Endothelial cell of umbilical vein (primary cell): ENCODE data around the gene RAD54L. TPM values are rescaled to one million over a fixed set of nuclear protein-coding genes. Genes with fewer than 3 reads are reported as not detected.

ENCODE experiments used
- BruUV-seq: library from RNA; stranded (reverse); fragments of 400-500 nt; replicated peaks from 2 replicates; lab custom pipeline; 2021; lab: Mats Ljungman, UMichigan
- CTCF ChIA-PET: fragments of 300-600, 350-600 bp; sonication (Branson Sonifier 250); formaldehyde crosslinking; loops from one replicate; lab custom pipeline; 2021; ENCODE audit warnings: antibody characterized with exemption, inconsistent platforms; lab: Charles Lee
- POLR2A ChIA-PET: fragments of 300-600, 350-600 bp; sonication (Branson Sonifier 250); formaldehyde crosslinking; loops from one replicate; lab custom pipeline; 2021; ENCODE audit warnings: antibody characterized with exemption, inconsistent platforms; lab: Charles Lee
- DNase-seq: peaks from one replicate; pipeline ENCODE4 v3.0.0-alpha.2; 2011; ENCODE audit warnings: low read depth, low spot score
- FAIRE-seq: peaks from 2 replicates; lab custom pipeline; 2011; peaks lifted over from hg19 to GRCh38; lab: Jason Lieb, UNC
- H2AFZ ChIP-seq: 2 replicates; pipeline ENCODE4 v1.6.0; 2012; ENCODE audit warnings: low read depth, low read length, control low read depth, inconsistent platforms
- H3K27ac ChIP-seq: 2 replicates; pipeline ENCODE4 v1.5.1; 2011; ENCODE audit warnings: low read depth, mild to moderate bottlenecking, control low read depth, low read length, moderate library complexity; ENCODE audit not compliant: insufficient read depth
- H3K27me3 ChIP-seq, 2 experiments: 2 replicates each; pipeline versions ENCODE4 v1.6.0 to v1.6.1; 2011; ENCODE audit warnings: low read length in 2 of 2, mixed read lengths in 1 of 2; ENCODE audit not compliant: control insufficient read depth in 2 of 2, insufficient read depth in 2 of 2
- H3K36me3 ChIP-seq, 2 experiments: 2 replicates in 1 of 2; 3 replicates in 1 of 2; pipeline ENCODE4 v1.5.1; 2011; ENCODE audit warnings: low read length in 2 of 2, mild to moderate bottlenecking in 1 of 2, moderate library complexity in 1 of 2; ENCODE audit not compliant: control insufficient read depth in 2 of 2, insufficient read depth in 2 of 2; ENCODE audit errors: extremely low read depth in 1 of 2
- H3K4me1 ChIP-seq: 3 replicates; pipeline ENCODE4 v1.5.1; 2011; ENCODE audit warnings: mild to moderate bottlenecking, low read length; ENCODE audit not compliant: control insufficient read depth, insufficient read depth; ENCODE audit errors: extremely low read depth
- H3K4me2 ChIP-seq: 2 replicates; pipeline ENCODE4 v1.6.1; 2011; ENCODE audit warnings: low read length, control low read depth, mixed read lengths; ENCODE audit not compliant: insufficient read depth
- H3K4me3 ChIP-seq, 3 experiments: fragments of 200-600 bp in 1 of 3; sonication (generic), shearing (Covaris generic) in 1 of 3; replicated peaks in 1 of 3; 2 replicates each; pipeline ENCODE4 v1.5.1; 2011 to 2016; ENCODE audit warnings: control low read depth in 3 of 3, low read length in 3 of 3, mild to moderate bottlenecking in 2 of 3, inconsistent platforms in 1 of 3, low read depth in 1 of 3, moderate library complexity in 1 of 3; ENCODE audit not compliant: insufficient read depth in 1 of 3
- H3K79me2 ChIP-seq: 2 replicates; pipeline ENCODE4 v1.6.0; 2012; ENCODE audit warnings: low read length, inconsistent platforms; ENCODE audit not compliant: control insufficient read depth, insufficient read depth
- H3K9ac ChIP-seq: replicated peaks from 2 replicates; pipeline ENCODE3; 2011; ENCODE audit warnings: low read length, control low read depth; ENCODE audit not compliant: insufficient read depth; ENCODE audit errors: extremely low read depth
- H3K9me1 ChIP-seq: replicated peaks from 3 replicates; pipeline ENCODE4 v1.6.0; 2011; ENCODE audit warnings: mild to moderate bottlenecking, low read length; ENCODE audit not compliant: control insufficient read depth, insufficient read depth; ENCODE audit errors: extremely low read depth
- H3K9me3 ChIP-seq: replicated peaks from 2 replicates; pipeline ENCODE4 v1.5.1; 2012; ENCODE audit warnings: low read length, inconsistent platforms; ENCODE audit not compliant: control insufficient read depth, insufficient read depth
- H4K20me1 ChIP-seq: replicated peaks from 2 replicates; pipeline ENCODE3; 2011; ENCODE audit warnings: mild to moderate bottlenecking, low read length; ENCODE audit not compliant: control insufficient read depth, insufficient read depth; ENCODE audit errors: extremely low read depth
- EZH2 ChIP-seq: IDR thresholded peaks from 2 replicates; pipeline ENCODE4 v1.6.1; 2012; ENCODE audit warnings: borderline replicate concordance, low read depth, mild to moderate bottlenecking, moderate library complexity, low read length, inconsistent platforms; ENCODE audit not compliant: severe bottlenecking
- FOS ChIP-seq: IDR thresholded peaks from 2 replicates; pipeline ENCODE4 v1.6.1; 2011; ENCODE audit warnings: mild to moderate bottlenecking, low read length, moderate library complexity, borderline replicate concordance; ENCODE audit not compliant: insufficient read depth
- GATA2 ChIP-seq: IDR thresholded peaks from 2 replicates; pipeline ENCODE4 v1.7.0; 2011; ENCODE audit warnings: low read depth, mild to moderate bottlenecking, moderate library complexity, mixed read lengths, low read length; ENCODE audit not compliant: insufficient read length, insufficient read depth
- JUN ChIP-seq: IDR thresholded peaks from 2 replicates; pipeline ENCODE4 v1.6.1; 2011; ENCODE audit warnings: borderline replicate concordance, low read depth; ENCODE audit not compliant: insufficient read length, insufficient read depth
- MAX ChIP-seq: IDR thresholded peaks from 2 replicates; pipeline ENCODE4 v1.6.1; 2011; ENCODE audit not compliant: insufficient read depth, insufficient read length
- MYC ChIP-seq: IDR thresholded peaks from one replicate; pipeline ENCODE4 v1.6.1; 2011; ENCODE audit warnings: mild to moderate bottlenecking, low read depth, low read length
- POLR2A ChIP-seq: IDR thresholded peaks from 2 replicates; pipeline ENCODE4 v1.6.1; 2012; ENCODE audit warnings: low read depth, mild to moderate bottlenecking, control low read depth, low read length
- POLR2AphosphoS5 ChIP-seq: IDR thresholded peaks from 2 replicates; pipeline ENCODE4 v1.6.1; 2012; ENCODE audit warnings: low read depth, mild to moderate bottlenecking, control low read depth, low read length, moderate library complexity; ENCODE audit not compliant: insufficient read depth
- dilution Hi-C: fragments of 300-500 bp; cut with MboI; formaldehyde crosslinking; loops from one replicate; pipeline ENCODE4 v1.15.0; 2019; ENCODE audit warnings: low sequenced_read_pairs; ENCODE audit not compliant: extremely low pct_ligation_motif_present
- intact Hi-C: fragments of 100-400 bp; cut with micrococcal nuclease; formaldehyde crosslinking; loops from one replicate; pipeline ENCODE4 v1.10.0; 2022
- polyA plus RNA-seq, 4 experiments: library from polyadenylated mRNA; depleted of rRNA in 3 of 4; stranded (reverse) in 3 of 4; unstranded in 1 of 4; fragments of >200 nt; gene quantifications; 2 replicates each; pipeline versions ENCODE4 v1.2.1 to v1.2.3, GENCODE V29; 2011 to 2012; ENCODE audit warnings: missing spikeins in 1 of 4
- total RNA-seq: library from RNA; stranded (reverse); gene quantifications from 2 replicates; pipeline ENCODE4 v1.2.3, GENCODE V29; 2021
- TF ChIP-seq, protein P1 (sequence below), 2 donors: IDR thresholded peaks; 1 replicate in 1 of 2; 2 replicates in 1 of 2; pipeline ENCODE4 v1.5.1; 2011; ENCODE audit warnings: low read length in 2 of 2, mild to moderate bottlenecking in 2 of 2, moderate library complexity in 2 of 2, control low read depth in 1 of 2, inconsistent platforms in 1 of 2, low read depth in 1 of 2; ENCODE audit not compliant: insufficient read depth in 1 of 2; ENCODE audit errors: extremely low read depth in 1 of 2

RAD54L gene
- total and polyA plus RNA-seq, 2 donors (not counting 3 experiments of a cell fraction or from before 2014, with no cell fraction given) = 10.5 to 18.9 TPM

DNA sequence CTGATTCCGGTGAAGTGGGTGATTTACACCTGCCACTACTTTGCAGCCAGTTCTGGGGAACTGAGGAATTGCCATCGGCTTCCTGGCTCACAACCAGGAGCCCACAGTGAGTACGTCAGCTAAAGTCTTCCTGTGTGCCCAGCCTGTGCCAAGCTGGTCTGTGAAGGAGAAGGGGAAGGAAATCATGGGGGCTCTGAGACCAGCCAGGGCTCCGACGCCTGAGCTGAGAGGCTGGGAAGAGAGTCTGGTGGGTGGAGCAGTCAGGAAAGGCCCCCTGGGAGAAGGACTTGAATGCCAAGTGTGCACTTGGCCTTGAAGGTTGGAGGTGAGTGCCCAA lies 43.2 kb upstream of the RAD54L start:
- intact Hi-C loops (no loop called here), dilution Hi-C loops (no loop called here)
- FAIRE-seq = peak; percentile 73
- Histone ChIP-seq H2AFZ (peak overlapping the region; percentile 98), H3K9me1 (no peaks in the 10 kb centered on the region), H3K4me3 (peak overlapping the region in 2 of 3 experiments; percentile 1 to 80), H3K27me3 (no peaks in the 10 kb centered on the region), H4K20me1 (no peaks in the 10 kb centered on the region), H3K4me1 (peaks cover 8% of the 10 kb centered on the region), H3K36me3 (no peaks in the 10 kb centered on the region), H3K79me2 (no peaks in the 10 kb centered on the region), H3K9ac (no peak overlapping the region), H3K9me3 (no peaks in the 10 kb centered on the region), H3K27ac (no peak overlapping the region), H3K4me2 (peak overlapping the region; percentile 79)
- DNase-seq = peak; percentile 11
- ChIA-PET POLR2A (interaction anchor here (1.1 kb wide), 1 partner anchor 72 kb away, joined by 3 read pairs; the partner anchor contains the start of gene PIK3R3), CTCF (interaction anchor here (0.7 to 3.4 kb wide), 4 partner anchors 14 to 21 kb away, joined by 3 to 32 read pairs (median 4); no protein-coding TSS in a partner anchor)
- no peak for TF ChIP-seq EZH2
- TF ChIP-seq POLR2A = no peak
- TF ChIP-seq JUN = no peak
- TF ChIP-seq MAX = no peak
- TF ChIP-seq POLR2AphosphoS5 = no peak
- no peak for TF ChIP-seq FOS
- no TSS peak for BruUV-seq

GRCh38 chr1:46205141-46205540 lies 42.4 kb upstream of the RAD54L start:
- H2AFZ ChIP-seq = no peak overlapping the region
- DNase-seq = no peak
- BruUV-seq = no TSS peak
- peak; percentile 4 for FAIRE-seq
- no peak overlapping the region for H3K27ac ChIP-seq
- H4K20me1 ChIP-seq = no peaks in the 10 kb centered on the region
- dilution Hi-C loops (no loop called here), intact Hi-C loops (no loop called here)
- peaks cover 8% of the 10 kb centered on the region for H3K4me1 ChIP-seq
- H3K4me3 ChIP-seq = no peak overlapping the region
- no peak overlapping the region for H3K4me2 ChIP-seq
- ChIA-PET CTCF (interaction anchor here (1.0 to 3.4 kb wide), 3 partner anchors 18 to 22 kb away, joined by 4 to 32 read pairs (median 7); no protein-coding TSS in a partner anchor), POLR2A (no interaction called here)
- no peaks in the 10 kb centered on the region for H3K9me1 ChIP-seq
- no peaks in the 10 kb centered on the region for H3K36me3 ChIP-seq
- no peak for TF ChIP-seq JUN
- TF ChIP-seq GATA2 = no peak
- TF ChIP-seq EZH2 = no peak
- no peak for TF ChIP-seq MAX
- no peak for TF ChIP-seq POLR2A
- no peak for TF ChIP-seq POLR2AphosphoS5
- no peak for TF ChIP-seq MYC
- TF ChIP-seq FOS = no peak
- TF ChIP-seq, protein P1, sequence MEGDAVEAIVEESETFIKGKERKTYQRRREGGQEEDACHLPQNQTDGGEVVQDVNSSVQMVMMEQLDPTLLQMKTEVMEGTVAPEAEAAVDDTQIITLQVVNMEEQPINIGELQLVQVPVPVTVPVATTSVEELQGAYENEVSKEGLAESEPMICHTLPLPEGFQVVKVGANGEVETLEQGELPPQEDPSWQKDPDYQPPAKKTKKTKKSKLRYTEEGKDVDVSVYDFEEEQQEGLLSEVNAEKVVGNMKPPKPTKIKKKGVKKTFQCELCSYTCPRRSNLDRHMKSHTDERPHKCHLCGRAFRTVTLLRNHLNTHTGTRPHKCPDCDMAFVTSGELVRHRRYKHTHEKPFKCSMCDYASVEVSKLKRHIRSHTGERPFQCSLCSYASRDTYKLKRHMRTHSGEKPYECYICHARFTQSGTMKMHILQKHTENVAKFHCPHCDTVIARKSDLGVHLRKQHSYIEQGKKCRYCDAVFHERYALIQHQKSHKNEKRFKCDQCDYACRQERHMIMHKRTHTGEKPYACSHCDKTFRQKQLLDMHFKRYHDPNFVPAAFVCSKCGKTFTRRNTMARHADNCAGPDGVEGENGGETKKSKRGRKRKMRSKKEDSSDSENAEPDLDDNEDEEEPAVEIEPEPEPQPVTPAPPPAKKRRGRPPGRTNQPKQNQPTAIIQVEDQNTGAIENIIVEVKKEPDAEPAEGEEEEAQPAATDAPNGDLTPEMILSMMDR (IDR thresholded peaks at IDR 0.05; ENCODE audit: extremely low read depth in 1 of 2, insufficient read depth in 1 of 2, low read depth in 1 of 2, low read length in 2 of 2) = no peak
- no peaks in the 10 kb centered on the region for H3K79me2 ChIP-seq
- no peak overlapping the region for H3K9ac ChIP-seq
- H3K9me3 ChIP-seq = no peaks in the 10 kb centered on the region
- H3K27me3 ChIP-seq = no peaks in the 10 kb centered on the region
